GM18907 (cell line): Measurements from ENCODE around the gene ABHD6.
"Not testable (repeated sequence)": the region's sequence is repeated elsewhere in the genome, so short reads cannot be mapped to it uniquely, and the experiment has no call there.

Experiments used
- ATAC-seq: cut with Tn5 transposase; IDR thresholded peaks from one replicate; pipeline ENCODE4 v1.9.1; 2021; ENCODE audit warnings: mild to moderate bottlenecking, moderate library complexity; ENCODE audit not compliant: unreplicated experiment

ABHD6 gene

DNA sequence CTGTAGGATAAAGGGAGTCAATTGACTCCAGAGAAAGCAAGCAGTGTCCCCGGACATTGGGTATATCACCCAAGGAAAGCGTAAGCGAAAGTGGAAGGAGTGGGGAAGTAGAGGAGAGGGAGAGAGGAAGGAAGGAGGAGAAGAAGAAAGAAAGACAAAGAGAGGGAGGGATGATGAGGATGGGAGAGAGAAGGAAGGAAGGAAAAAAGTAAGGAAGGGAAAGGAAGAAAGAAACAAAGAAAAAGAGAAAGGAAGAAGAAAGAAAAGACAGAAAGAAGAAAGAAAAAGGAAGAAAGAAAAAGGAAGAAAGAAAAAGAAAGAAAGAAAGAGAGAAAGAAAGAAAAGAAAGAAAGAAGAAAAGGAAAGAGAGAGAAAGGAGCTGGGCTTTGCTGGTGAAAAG lies 27.7 kb upstream of the ABHD6 start:
- no peak for ATAC-seq

DNA sequence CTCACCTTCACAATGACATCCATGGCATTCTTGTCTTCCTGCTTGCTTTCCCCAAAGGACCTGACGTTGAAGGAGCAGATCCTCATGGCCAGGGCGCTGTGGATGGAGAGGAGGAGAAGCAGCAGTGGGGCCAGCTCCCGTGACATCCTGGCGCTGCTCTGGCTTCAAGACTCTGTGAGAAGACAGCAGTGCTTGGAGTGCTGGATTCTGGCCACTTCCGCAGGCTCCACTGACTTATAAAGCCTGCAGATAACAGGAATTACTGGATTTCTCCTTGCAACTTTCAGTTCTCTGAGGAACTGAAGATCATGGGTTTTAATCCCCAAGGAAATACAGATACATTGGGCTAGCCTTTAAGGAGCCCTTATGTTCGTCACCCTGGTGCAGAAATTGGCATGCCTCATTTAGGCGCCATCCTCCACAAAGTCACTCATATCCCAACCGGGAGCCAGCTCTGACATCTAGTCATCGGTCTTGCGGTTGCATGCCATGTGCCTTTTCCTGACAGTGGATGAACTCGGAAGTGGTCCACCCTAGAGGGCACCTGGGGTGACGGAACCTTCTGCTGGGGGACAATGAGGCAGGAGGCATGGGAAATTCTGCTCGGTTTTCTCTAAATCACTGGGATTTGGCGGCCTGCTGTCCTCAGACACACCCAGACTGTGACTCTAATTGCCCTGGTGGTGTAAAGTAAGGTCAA lies 26.7 kb upstream of the ABHD6 start, which contains the start of gene DNASE1L3:
DNASE1L3 (minus strand) TSS at position 212 of the 700 bp plus-strand sequence; CDS start at position 146, 66 bp downstream.
- no peak for ATAC-seq

DNA sequence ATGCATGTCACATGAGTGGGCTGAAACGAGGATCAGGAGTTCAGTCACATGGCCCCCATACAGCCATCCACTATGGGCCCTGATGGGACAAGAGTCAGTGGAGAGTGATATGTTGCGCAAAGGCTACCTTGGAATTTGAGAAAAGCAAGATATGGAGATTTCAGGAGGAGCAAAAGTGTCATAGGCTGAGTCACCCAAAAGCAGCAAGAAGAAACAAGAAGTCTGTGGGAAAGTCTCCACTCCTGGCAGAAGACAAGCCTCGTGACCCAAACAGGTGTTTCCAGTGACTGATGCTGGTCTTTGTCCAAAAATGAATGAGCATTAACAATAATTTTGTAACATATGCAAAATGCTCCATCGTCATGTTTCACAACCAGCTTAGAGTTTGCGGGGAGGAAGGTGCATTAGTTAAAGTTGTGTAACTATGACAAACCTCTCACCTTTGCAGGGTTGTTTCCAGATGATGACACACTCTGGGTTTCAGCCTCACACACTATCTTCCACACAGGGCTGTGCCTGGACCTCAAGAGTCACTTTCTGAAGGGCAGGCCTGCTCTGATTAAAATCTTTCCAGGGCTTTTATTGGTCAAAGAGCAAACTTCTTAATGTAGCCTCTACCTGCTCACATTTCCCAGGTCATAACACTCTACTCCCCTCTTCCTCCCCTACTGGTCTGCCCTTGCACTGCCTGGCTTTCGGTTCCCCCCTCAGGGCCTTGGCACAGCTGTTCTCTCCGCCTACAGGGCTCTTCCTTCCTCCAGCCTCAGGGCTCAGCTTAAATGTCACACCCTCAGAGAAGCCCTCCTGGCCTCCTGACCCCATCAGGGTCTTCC lies 22.9 kb upstream of the ABHD6 start:
- peak; percentile 77 for ATAC-seq

DNA sequence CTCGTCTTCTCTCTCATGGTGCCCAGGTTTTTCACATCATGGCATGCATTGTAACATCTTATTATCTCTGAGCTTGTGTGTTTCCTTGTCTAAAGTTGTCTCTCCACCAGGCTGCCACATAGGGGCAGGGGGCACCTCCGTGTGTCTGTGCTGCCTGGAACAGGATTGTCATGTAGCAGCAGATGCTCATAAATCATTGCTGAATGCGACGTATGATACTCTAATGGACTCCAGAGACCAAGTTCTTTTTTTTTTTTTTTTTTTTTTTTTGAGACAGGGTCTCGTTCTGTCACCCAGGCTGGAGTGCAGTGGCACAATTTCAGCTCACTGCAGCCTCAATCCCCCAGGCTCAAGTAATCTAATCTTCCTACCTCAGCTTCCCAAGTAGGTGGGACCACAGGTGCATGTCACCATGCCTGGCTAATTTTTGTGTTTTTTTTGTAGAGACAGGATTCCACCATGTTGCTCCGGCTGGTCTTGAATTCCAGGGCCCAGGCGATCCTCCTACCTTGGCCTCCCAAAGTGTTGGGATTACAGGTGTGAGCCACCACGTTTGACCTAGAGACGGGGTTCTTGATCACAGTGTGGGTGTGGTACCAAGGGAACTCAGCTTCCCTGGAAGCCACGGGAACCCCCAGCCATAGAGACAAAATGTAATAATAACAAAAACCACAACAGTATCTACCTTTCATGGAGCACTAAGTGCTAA lies 22.1 kb upstream of the ABHD6 start:
- peak; percentile 5 for ATAC-seq

DNA sequence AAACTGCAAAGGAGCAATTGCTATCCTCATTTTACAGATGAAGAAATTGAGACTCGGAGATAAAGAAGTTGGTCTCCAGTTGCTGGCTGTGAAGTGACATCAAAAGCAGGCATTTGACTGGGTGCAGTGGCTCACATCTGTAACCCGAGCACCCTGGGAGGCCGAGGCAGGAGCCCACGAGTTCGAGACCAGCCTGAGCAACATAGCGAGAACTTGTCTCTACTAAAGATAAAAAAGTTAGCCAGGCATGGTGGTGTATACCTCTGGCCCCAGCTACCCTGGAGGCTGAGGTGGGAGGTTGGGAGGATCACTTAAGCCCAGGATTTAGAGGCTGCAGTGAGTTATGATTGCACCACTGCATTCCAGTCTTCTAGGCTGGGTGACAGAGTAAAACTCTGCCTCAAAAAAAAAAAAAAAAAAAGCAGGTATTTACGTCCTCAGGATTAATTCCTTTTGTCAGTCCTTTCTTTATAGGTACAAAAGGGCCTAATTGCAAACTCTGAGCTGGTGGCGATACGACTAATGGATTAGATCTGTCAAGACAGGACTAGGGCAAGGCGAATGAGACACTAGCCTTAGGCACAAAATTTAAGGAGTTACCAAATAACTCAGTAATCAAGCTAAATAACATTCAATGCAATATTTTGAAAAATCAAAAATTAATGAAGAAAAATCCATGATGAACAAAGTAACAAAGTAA lies 20.9 kb upstream of the ABHD6 start:
- ATAC-seq: no peak

DNA sequence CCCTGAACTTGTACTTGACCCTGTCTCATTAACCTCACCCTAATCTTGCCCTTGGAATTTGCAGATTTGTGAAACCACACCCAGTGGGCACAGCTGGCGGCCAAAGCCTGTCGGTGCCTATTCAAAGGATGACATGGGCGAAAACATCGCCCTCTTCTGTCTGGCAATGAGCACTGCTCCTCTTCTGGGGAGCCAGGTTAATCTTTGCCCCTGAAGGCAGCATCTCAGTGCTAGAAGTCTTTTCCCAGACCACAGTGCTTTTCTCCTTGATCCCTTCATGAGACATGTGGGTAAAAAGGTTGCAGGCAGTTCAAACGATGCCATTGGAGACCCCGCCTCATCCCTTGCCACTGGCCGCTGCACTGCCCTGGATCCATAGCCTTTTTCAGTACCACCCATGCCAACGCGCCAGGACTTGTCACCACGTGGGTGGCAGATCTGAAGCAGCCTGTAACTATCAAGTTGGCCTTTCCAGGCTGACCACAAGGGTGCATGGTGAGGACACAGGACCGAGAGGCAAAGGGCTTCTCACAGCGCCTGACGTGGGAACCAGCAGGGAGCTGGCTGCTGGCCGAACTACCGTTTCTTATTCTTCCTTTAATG lies 20.3 kb upstream of the ABHD6 start:
- ATAC-seq: peak; percentile 44

DNA sequence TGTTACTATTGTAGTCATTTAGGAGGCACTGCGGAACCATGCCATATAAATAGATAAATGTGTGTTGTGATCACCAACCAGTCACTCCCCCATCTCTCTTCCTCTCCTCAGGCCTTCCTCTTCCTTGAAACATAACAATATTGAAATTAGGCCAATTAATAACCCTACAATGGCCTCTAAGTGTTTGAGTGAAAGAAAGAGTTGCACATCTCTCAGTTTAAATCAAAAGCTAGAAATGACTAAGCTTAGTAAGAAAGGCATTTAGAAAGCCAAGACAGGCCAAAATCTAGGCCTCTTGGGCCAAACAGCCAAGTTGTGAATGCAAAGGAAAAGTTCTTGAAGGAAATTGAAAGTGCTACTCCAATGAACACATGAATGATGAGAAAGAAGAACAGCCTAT lies 18.7 kb upstream of the ABHD6 start:
- ATAC-seq: no peak

DNA sequence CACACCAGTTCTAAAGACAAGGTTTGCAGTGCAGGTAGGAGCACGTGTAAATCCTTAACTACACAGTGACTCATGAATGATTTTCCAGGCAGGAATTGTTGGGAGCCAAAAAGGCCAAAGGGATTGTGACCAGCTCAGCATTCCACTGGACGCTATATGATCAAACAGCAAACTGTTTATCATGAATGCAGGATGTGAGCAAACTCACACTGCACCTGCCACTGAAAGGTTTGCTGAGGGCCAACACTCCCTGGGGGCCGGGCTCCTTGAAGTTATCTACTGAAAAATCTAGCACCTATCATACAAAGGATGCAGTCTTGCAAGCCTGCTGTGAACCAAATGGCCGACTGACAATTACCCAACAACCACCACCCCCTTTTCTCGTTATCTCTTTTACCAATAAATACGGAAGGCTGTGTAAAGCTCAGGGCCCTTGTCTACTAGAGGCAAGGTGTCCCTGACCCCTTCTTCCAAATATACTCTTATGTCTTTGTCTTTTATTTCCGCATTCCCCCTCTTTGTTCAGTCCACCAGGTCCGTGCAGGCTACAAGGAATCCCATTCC lies 15.3 kb upstream of the ABHD6 start:
- no peak for ATAC-seq

DNA sequence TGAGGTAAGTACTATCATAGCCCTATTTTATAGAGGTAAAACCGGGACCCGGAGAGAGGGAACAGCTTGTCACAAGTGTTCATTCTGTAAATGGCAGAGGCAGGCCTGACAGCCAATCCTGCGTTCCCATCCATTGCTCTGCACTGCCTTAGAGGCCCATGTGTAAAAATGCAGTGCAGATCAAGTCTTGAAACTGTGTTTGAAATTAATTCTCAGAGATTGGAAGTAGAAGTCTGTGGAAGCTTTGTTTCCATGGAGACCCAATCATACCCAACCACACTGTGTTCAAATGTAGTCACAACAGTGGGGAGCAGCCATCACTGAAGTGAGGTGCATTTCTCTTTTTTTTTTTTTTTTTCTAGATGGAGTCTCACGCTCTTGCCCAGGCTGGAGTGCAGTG lies 13.7 kb upstream of the ABHD6 start:
- no peak for ATAC-seq

DNA sequence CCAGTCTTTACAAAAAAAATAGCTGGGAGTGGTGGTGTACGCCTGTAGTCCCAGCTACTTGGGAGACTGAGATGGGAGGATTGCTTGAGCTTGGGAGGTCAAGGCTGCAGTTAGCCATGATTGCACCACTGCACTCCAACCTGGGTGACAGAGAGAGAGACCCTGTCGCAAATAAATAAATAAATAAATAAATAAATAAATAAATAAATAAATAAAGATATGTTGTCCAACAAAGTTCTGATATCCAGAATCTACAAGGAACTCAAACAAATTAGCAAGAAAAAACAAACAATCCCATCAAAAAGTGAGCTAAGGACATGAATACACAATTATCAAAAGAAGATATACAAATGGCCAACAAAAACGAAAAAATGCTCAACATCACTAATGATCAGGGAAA lies 9.7 kb upstream of the ABHD6 start:
- not testable (repeated sequence) for ATAC-seq

DNA sequence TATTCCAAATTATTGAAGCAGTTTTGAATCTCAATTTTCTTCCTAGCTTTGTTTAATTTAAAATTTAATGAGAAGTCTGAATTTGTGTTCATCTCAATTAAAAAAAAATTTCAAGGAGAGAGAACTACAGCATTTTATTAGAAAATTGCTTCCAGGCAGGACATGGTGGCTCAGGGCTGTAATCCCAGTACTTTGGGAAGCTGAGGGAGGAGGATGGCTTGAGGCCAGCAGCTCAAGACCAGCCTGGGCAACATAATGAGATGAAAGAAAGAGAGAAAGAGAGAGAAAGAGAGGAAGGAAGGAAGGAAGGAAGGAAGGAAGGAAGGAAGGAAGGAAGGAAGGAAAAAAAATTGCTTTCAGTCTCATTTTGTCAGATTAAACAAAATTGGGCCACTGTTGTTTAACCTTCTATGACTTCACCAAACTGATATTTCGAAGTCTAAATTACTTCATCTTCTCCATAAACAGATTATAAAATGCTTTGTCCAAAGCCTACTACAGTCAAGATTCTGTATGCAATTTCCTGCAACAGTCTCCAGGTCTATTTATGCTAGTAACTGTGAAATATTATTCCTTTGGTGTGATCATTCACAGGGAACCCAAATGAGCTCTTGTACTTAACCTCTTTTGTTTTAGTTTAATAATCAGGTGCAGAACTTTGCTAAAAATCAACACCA lies 6.6 kb upstream of the ABHD6 start:
- ATAC-seq: no peak

DNA sequence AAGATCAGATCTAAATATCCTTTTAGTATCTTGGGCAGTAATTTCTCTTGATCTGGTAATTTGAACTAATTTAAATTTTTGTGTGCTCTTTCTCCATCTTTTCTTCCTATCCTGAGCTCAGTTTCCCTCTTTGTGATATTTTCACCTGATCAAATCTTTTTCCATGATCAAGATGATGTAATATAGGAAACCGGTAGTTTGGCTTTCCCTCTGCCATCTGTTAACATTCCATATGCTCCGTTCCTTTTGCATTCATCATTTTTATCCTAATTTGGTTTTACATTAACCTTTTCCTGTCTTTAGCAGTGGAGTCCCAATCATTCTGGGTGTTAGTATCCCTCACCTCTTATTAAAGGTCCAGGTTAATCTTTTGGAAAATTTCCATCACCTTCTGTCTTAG lies 5.9 kb upstream of the ABHD6 start:
- no peak for ATAC-seq

DNA sequence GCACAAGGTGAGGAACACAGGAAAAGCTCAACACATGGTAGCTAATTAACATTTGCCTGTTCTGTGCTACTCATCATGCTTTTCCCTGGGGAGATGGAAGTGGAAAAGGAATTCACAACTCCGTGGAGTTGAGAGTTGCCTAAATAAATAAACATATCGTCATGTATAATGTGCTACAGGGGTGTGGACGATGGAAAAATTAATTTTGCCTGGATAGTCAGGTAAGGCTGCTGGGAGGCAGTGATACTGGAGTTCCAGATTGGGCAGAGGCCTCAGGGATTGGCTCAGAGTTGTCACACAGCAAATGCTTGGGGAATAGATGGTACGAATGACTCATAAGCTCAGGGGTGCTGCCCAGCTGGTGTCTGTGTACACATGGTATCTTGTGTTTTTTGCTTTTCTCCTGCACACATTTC lies 3.1 kb upstream of the ABHD6 start:
- no peak for ATAC-seq

DNA sequence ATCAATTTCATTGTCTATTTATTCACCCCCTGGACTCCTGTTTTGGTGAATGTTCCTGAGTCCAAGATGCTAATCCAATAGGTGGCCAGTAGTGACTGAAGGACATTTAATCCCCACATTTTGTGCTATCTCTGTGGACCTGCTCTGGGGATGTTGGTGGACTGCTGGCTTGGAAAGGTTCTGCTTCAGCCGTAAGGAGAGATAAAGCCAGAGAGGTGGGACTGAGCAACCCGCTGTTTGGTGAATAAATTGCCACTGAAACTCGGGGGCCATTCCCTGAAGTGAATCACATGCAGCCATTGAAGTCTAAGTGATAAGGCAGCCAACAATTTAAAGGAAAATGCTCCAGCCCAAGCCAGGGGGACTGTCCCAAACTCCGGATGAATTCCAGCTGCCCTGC lies 1.6 kb upstream of the ABHD6 start:
- ATAC-seq: no peak

DNA sequence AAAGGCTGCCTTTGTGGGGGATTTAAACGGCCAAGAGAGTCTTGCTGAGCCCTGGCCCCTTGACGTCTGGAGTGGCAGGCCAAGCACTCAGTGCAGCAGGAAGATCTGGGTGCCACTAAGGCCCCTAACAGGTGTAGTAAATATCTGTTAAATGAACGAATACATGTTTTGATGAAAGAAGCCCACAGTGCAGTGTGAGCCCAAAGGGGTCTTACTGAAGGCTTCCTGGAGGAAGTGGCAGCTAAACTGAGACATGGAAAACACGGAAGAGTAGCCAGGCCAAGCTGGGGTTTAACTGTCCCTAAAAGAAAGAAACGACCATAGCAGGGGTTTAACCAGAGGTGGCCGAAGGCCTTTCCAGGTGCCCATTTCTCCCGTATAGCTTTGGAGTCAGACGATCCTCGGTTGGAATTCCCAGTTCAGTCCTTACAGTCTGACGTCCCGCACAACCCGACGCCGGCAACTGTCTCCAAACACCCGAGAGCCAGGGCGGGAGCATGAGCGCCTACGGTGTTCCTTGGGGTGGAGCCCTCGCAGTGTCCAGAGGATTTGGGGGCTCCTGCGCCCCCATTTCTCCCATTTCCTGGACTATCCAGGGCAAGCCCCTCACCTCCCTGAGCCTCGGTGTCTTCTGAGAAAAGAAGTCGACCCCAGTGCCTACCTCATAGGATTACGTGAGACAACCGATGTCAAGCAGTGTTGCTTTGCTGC lies 910 bp upstream of the ABHD6 start:
- no peak for ATAC-seq

DNA sequence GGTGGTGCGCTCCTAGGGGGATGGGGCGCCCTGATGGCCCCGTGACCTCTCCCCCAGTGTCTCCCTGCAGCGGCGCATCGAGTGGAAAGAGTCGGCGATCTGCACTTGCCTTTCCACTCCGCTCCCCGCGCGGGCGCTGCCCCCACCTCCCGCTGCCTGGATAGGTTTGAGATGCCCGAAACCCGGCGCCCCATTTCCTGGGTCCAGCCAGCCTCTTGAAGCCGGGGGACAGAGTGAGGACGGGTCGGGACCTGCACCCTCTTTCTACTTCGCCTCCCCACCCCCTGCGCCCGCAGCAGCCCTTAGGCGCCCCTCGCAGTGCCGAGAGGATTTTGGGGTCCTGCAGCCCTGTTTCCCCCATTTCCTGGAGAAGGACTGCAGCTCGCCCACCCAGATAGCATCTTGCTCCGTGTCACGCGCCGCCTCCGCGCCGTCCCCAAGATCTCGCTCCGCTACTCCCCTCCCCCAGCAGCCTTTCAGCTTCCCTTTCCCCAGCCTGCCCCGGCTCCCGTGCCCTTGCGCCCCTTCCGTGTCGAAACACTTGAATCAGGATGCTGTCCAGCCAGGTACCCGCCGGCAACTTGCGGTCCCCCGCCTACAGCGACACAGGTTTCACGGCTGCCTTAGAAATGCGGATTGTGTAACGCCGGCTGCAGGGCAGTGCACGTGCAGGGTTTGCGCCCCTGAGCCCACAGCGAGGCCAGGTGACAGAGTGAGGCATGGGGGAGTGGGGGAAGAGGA lies 519 bp downstream of the ABHD6 start:
- peak; percentile 8 for ATAC-seq

DNA sequence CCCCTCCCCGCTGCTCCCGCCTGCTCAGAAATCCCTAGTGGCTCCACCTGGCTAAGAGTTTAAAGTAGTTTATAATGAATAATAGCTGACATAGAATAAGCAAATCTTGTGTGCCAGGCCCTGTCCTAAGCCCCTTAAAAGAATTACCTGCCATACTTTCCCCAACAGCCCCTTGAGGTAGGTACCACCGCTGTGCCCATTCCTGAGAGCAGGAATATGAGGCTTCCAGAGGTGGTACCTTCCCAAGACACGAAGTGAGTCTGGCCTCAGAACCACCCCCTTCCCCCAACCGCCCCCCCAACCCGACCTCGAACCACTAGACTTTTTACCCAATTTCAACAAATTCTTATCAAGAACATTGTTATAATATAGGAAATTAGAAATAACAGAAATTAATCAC lies 1.2 kb downstream of the ABHD6 start:
- no peak for ATAC-seq

DNA sequence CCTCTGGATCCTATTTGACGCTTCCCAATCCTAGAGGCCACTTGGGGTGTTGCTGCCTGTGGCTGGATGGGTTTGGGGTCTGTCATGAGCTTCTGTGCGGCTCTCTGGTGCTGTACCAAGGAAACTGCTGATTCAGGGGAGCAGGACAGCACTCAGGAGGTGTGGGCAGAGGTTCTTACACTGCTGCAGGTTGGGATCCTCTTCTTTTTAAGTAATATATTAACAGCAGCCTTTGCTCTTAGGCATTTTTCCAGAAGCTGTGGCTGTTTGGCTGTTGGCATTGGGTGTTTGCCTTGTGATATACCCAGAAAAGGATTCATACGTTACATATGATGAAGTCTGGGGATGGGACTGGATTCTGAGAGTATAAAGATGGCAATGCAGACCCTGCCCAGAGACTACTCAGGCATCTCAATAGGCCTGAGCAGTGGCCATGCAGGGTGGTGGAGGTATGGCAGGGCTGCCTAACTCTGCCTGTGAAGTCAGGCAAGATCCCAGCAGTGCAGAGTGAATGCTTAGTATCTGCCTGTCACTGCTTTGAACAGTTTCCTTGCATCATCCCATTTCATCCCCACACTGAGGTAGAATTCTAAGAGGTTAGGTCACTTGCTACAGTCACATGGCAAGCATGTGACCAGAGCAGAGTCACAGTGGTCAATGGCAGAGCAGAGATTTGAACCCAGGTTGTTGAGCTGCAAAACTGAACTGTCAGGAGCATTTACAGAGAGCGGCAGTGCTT lies 3.9 kb downstream of the ABHD6 start:
- ATAC-seq: no peak
